Right lobe of liver (tissue), 6 donors: Measurements from ENCODE around the gene NBEA. TPM values are rescaled to one million over a fixed set of nuclear protein-coding genes. Genes with fewer than 3 reads are reported as not detected.

ENCODE experiments used
- ATAC-seq, 4 donors: fragments of 200-7000 bp; cut with Tn5 transposase; one replicate each; pipeline ENCODE4 v1.9.1; 2020; ENCODE audit warnings: mild to moderate bottlenecking in 4 of 4, moderate library complexity in 4 of 4
- DNase-seq, 3 donors: peaks; one replicate each; pipeline ENCODE4 v3.0.0-alpha.2; 2020
- H3K27ac ChIP-seq, 3 donors: fragments of 200-600 bp; one replicate each; pipeline ENCODE4 v1.8.0; 2022
- H3K27me3 ChIP-seq, 2 donors: fragments of 200-600 bp; one replicate each; pipeline ENCODE4 v1.8.0; 2022
- H3K36me3 ChIP-seq, 4 donors: fragments of 200-600 bp; sonication (generic) in 1 of 4; one replicate each; pipeline versions ENCODE4 v1.5.1 to v1.8.0; 2017 to 2022; ENCODE audit warnings: control low read depth in 1 of 4
- H3K4me1 ChIP-seq, 4 donors: fragments of 200-600 bp; sonication (generic) in 1 of 4; one replicate each; pipeline versions ENCODE4 v1.5.1 to v1.8.0; 2017 to 2022; ENCODE audit warnings: control low read depth in 1 of 4
- H3K4me3 ChIP-seq, 3 donors: fragments of 200-600 bp; one replicate each; pipeline ENCODE4 v1.8.0; 2022
- H3K9me3 ChIP-seq, 4 donors: fragments of 200-600 bp; sonication (generic) in 1 of 4; one replicate each; pipeline versions ENCODE4 v1.5.1 to v1.8.0; 2017 to 2022; ENCODE audit warnings: control low read depth in 1 of 4
- POLR2A ChIP-seq: fragments of 450-650 bp; IDR thresholded peaks from one replicate; pipeline ENCODE4 v1.6.1; 2017; ENCODE audit warnings: antibody characterized with exemption, mild to moderate bottlenecking
- WGBS: methylation state at CpG from one replicate; pipeline ENCODE4 v1.1.6; 2018; ENCODE audit warnings: low coverage, low lambda C conversion rate; ENCODE audit not compliant: insufficient coverage; ENCODE audit errors: missing lambda C conversion rate; 5-methylcytosine and 5-hydroxymethylcytosine counted together
- intact Hi-C, 2 donors: fragments of 100-400 bp; cut with DNase I; formaldehyde crosslinking; loops; one replicate each; pipeline versions ENCODE4 v1.11.2 to v1.14.1; 2022
- total RNA-seq, 6 experiments: library from RNA; depleted of rRNA in 2 of 6; stranded (reverse); fragments of >200 nt in 2 of 6; fragmentation: NEBNext Ultra II Directional in 3 of 6; extraction: Animal tissue kit (Norgen Biotek cat#: 25700) in 3 of 6; gene quantifications; one replicate each; pipeline versions ENCODE4 v1.1.0 to v1.2.4, GENCODE V29; 2016 to 2023
- TF ChIP-seq, protein P1 (sequence below), 4 donors: fragments of 200-600 bp in 3 of 4; fragments of 450-650 bp in 1 of 4; IDR thresholded peaks; one replicate each; pipeline versions ENCODE4 v1.5.1 to v1.8.0; 2016 to 2022; ENCODE audit warnings: antibody characterized with exemption in 4 of 4, mild to moderate bottlenecking in 2 of 4
- donor health status: DM: no; HTN: yes; CAD: no.
- donor health status: DM: no; HTN: no; CAD: no.
- donor health status: DM: no; HTN: no; CAD: no.
- donor health status: DM: no; HTN: yes; CAD: no.
- donor health status: DM: no; HTN: yes; CAD: no.

Gene NBEA
- total RNA-seq, 6 experiments from 2014 or later: 0.62 to 1.7 (median 0.75) TPM

DNA sequence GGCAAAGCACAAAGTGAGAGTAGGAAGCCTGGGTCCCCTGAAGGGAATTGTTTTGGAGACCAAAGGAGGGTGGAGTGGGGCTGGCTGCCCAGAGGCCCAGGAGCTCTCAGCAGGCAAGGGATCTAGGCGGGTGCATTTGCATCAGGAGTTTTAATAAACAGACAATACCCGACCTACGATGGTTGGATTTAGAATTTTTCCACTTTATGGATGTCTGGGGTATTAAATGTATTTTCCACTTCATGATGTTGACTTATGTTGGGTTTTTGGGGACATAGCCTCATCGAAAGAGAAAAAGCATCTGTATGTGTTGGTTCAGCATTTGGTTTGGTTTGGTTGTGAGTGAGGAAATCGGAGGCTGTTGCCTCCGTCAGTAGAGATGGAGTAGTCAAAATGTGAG, 739.6 kb downstream of the NBEA start:
- Histone ChIP-seq H3K36me3 (no peaks in the 10 kb centered on the region), H3K27me3 (no peaks in the 10 kb centered on the region), H3K27ac (no peak overlapping the region), H3K9me3 (peaks cover 0 to 6% (median 0%) of the 10 kb centered on the region in 4 donors), H3K4me3 (no peak overlapping the region), H3K4me1 (no peaks in the 10 kb centered on the region)
- WGBS: 75% methylated on average over 6 of the region's 6 CpGs
- TF ChIP-seq, protein P1, sequence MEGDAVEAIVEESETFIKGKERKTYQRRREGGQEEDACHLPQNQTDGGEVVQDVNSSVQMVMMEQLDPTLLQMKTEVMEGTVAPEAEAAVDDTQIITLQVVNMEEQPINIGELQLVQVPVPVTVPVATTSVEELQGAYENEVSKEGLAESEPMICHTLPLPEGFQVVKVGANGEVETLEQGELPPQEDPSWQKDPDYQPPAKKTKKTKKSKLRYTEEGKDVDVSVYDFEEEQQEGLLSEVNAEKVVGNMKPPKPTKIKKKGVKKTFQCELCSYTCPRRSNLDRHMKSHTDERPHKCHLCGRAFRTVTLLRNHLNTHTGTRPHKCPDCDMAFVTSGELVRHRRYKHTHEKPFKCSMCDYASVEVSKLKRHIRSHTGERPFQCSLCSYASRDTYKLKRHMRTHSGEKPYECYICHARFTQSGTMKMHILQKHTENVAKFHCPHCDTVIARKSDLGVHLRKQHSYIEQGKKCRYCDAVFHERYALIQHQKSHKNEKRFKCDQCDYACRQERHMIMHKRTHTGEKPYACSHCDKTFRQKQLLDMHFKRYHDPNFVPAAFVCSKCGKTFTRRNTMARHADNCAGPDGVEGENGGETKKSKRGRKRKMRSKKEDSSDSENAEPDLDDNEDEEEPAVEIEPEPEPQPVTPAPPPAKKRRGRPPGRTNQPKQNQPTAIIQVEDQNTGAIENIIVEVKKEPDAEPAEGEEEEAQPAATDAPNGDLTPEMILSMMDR (IDR thresholded peaks at IDR 0.05): no peak
- TF ChIP-seq POLR2A: no peak
- ATAC-seq: no peak
- intact Hi-C loops: no loop called here
- DNase-seq: no peak

- DNase-seq (no peak), ATAC-seq (no peak)
- Histone ChIP-seq H3K27ac (no peak overlapping the region), H3K36me3 (no peaks in the 10 kb centered on the region), H3K9me3 (no peaks in the 10 kb centered on the region), H3K27me3 (no peaks in the 10 kb centered on the region), H3K4me1 (no peaks in the 10 kb centered on the region), H3K4me3 (no peak overlapping the region)
- TF ChIP-seq, protein P1 (IDR thresholded peaks at IDR 0.05): no peak
- TF ChIP-seq POLR2A: no peak
- intact Hi-C loops: no loop called here
- WGBS: 72% methylated on average over 5 of the region's 5 CpGs
Measured at GRCh38 chr13:35684432-35684831, 742.4 kb downstream of the NBEA start.

DNA sequence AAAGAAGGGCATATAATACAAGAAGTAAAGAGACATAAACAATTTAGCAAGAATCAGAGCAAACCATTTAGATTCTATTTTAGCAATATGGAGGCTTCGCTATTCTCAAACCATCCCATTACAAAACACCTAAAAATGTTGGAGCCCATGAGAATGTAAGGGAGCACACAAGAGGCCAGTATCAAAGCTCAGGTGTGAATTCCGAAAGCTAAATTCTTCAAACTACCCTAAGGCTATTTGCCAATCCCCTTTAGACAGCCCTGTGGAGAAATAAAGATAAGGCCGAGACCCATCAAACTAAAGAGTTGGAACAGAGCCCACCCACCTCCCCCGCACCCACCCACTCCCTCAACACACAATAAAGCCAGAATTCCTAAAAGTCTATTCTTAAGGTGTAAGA, 745.3 kb downstream of the NBEA start:
- DNase-seq: no peak
- intact Hi-C loops: no loop called here
- no peaks in the 10 kb centered on the region for H3K4me1 ChIP-seq
- no peaks in the 10 kb centered on the region for H3K36me3 ChIP-seq
- no peak overlapping the region for H3K27ac ChIP-seq
- ATAC-seq: no peak
- H3K4me3 ChIP-seq: no peak overlapping the region
- no peaks in the 10 kb centered on the region for H3K27me3 ChIP-seq
- TF ChIP-seq, protein P1 (IDR thresholded peaks at IDR 0.05): no peak
- TF ChIP-seq POLR2A: no peak
- 52% methylated on average over 4 of the region's 4 CpGs for WGBS
- no peaks in the 10 kb centered on the region for H3K9me3 ChIP-seq

DNA sequence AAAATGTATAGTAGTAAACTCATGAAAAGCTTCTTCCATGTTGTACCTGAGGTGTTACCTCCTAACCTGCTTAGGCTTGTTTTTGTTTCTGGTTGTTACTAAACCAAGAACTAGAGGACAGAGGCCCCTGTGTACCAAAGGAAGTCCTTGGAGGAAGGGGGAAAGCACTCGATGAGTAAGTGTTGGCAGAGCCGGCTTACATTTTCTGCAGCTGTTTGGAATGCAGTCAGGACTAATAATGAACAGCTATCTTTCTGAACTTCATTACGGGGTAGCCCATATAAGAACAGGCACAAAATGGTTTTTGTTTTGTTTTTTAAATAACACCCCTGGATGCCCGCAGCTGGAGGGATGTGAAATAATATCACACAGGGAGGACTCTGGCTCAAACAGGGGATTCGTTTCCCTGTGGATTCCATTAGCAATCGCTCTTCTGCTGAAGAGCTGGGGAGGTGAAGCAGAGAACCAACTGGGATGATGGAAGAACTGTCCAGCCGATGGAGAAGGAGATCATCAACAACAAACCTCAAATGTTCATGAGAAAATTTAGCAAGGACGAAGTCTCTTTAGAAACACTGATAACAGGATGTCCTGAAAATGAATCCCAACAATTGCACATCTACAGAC, 748.6 kb downstream of the NBEA start:
- no peak overlapping the region for H3K4me3 ChIP-seq
- DNase-seq (no peak), ATAC-seq (no peak)
- no peaks in the 10 kb centered on the region for H3K4me1 ChIP-seq
- intact Hi-C loops: no loop called here
- no peak overlapping the region for H3K27ac ChIP-seq
- WGBS: 55% methylated on average over 8 of the region's 8 CpGs
- H3K27me3 ChIP-seq: no peaks in the 10 kb centered on the region
- TF ChIP-seq POLR2A: no peak
- TF ChIP-seq, protein P1 (IDR thresholded peaks at IDR 0.05): no peak
- H3K36me3 ChIP-seq: no peaks in the 10 kb centered on the region
- no peaks in the 10 kb centered on the region for H3K9me3 ChIP-seq
